Epithelial cell of prostate (primary cell): Measurements from ENCODE around the gene GIMAP4.
"Not testable (repeated sequence)": the region's sequence is repeated elsewhere in the genome, so short reads cannot be mapped to it uniquely, and the experiment has no call there.

ENCODE experiments used
- DNase-seq: peaks from one replicate; pipeline ENCODE4 v3.0.0-alpha.2; 2011; ENCODE audit warnings: low read depth, low spot score
- H3K27ac ChIP-seq: fragments of 450-650 bp; 2 replicates; pipeline ENCODE4 v1.5.1; 2017; ENCODE audit warnings: mild to moderate bottlenecking

Gene GIMAP4

GRCh38 chr7:150567169-150567568, at the start of gene GIMAP4:
TSS of gene GIMAP4 (plus strand) at chr7:150567390. CDS start at chr7:150569902, 2,512 bp downstream.
- DNase-seq, result no peak
- no peak within 1 kb of the TSS for H3K27ac ChIP-seq

- H3K27ac ChIP-seq, result no peak overlapping the region
- no peak for DNase-seq
These were observed 47.9 kb upstream of the GIMAP4 start for GRCh38 chr7:150519310-150519709.

GRCh38 chr7:150520145-150520544, 47.0 kb upstream of the GIMAP4 start:
- DNase-seq, result no peak
- no peak overlapping the region for H3K27ac ChIP-seq

- not testable (repeated sequence) for DNase-seq, H3K27ac ChIP-seq
These were observed 44.3 kb upstream of the GIMAP4 start for GRCh38 chr7:150522931-150523330.

- H3K27ac ChIP-seq, result no peak overlapping the region
- no peak for DNase-seq
These were observed 43.2 kb upstream of the GIMAP4 start for GRCh38 chr7:150524018-150524417.

- H3K27ac ChIP-seq, result no peak overlapping the region
- no peak for DNase-seq
These were observed 35.5 kb upstream of the GIMAP4 start for GRCh38 chr7:150531704-150532103.

GRCh38 chr7:150538259-150538658, 28.9 kb upstream of the GIMAP4 start:
- H3K27ac ChIP-seq, result no peak overlapping the region
- no peak for DNase-seq

- H3K27ac ChIP-seq, result no peak overlapping the region
These were observed 14.0 kb upstream of the GIMAP4 start for GRCh38 chr7:150553163-150553562.

GRCh38 chr7:150556521-150557138, 10.6 kb upstream of the GIMAP4 start:
- no peak for DNase-seq
- H3K27ac ChIP-seq, result no peak overlapping the region

More at GRCh38 chr7:150553163-150553562, 14.0 kb upstream of the GIMAP4 start:
- DNase-seq, result no peak

GRCh38 chr7:150560486-150560885, 6.7 kb upstream of the GIMAP4 start:
- H3K27ac ChIP-seq, result no peak overlapping the region
- DNase-seq, result no peak

GRCh38 chr7:150562919-150563318, 4.3 kb upstream of the GIMAP4 start:
- no peak overlapping the region for H3K27ac ChIP-seq

GRCh38 chr7:150564006-150564405, 3.2 kb upstream of the GIMAP4 start:
- no peak for DNase-seq
- no peak overlapping the region for H3K27ac ChIP-seq

More at GRCh38 chr7:150562919-150563318, 4.3 kb upstream of the GIMAP4 start:
- no peak for DNase-seq

- no peak overlapping the region for H3K27ac ChIP-seq
- DNase-seq, result no peak
These were observed 2.6 kb upstream of the GIMAP4 start for GRCh38 chr7:150564566-150564965.

- no peak overlapping the region for H3K27ac ChIP-seq
- DNase-seq, result no peak
These were observed 2.0 kb upstream of the GIMAP4 start for GRCh38 chr7:150565239-150565638.

GRCh38 chr7:150566123-150566522, 1.1 kb upstream of the GIMAP4 start:
- no peak overlapping the region for H3K27ac ChIP-seq
- DNase-seq, result no peak

GRCh38 chr7:150566572-150566971, 618 bp upstream of the GIMAP4 start:
- no peak for DNase-seq
- H3K27ac ChIP-seq, result no peak overlapping the region

- no peak for DNase-seq
- H3K27ac ChIP-seq, result no peak overlapping the region
These were observed 696 bp downstream of the GIMAP4 start for GRCh38 chr7:150567871-150568301.

- DNase-seq, result no peak
- H3K27ac ChIP-seq, result no peak overlapping the region
These were observed 1.5 kb downstream of the GIMAP4 start for GRCh38 chr7:150568714-150569113.

GRCh38 chr7:150569245-150569955, 2.2 kb downstream of the GIMAP4 start:
- DNase-seq, result no peak
- H3K27ac ChIP-seq, result no peak overlapping the region

- H3K27ac ChIP-seq, result no peak overlapping the region
These were observed 3.6 kb downstream of the GIMAP4 start for GRCh38 chr7:150570556-150571465.

GRCh38 chr7:150572496-150572895, 5.3 kb downstream of the GIMAP4 start:
- H3K27ac ChIP-seq, result no peak overlapping the region
- DNase-seq, result no peak

More at GRCh38 chr7:150570556-150571465, 3.6 kb downstream of the GIMAP4 start:
- no peak for DNase-seq
